ENCODE results near the gene LHX3. TPM values are rescaled to one million over a fixed set of nuclear protein-coding genes. Genes with fewer than 3 reads are reported as not detected.

LHX3 gene
- total and polyA plus RNA-seq, 10 of the 15 experiments (the other 5 are each of a cell fraction or from before 2014, with no cell fraction given) = not detected

GRCh38 chr9:136241542-136241941, 36.6 kb upstream of the LHX3 start:
- Histone ChIP-seq H3K4me2 (ENCODE audit: control insufficient read depth, insufficient read depth) (0 out of 2 replicates have a peak overlapping the region, but pooled peaks have one; percentile 33), H3K27me3 (replicated peaks in 1 of 2; ENCODE audit: control insufficient read depth in 2 of 2, insufficient read depth in 2 of 2, low read length in 1 of 2) (no peaks in the 10 kb centered on the region), H2AFZ (ENCODE audit: control insufficient read depth, low read depth, low read length) (no peak overlapping the region), H3K9me3 (replicated peaks; ENCODE audit: control insufficient read depth, insufficient read depth, low read length) (no peaks in the 10 kb centered on the region), H3K36me3 (ENCODE audit: control insufficient read depth in 2 of 2, insufficient read depth in 2 of 2, low read length in 1 of 2) (peaks cover under 1 to 2% of the 10 kb centered on the region in 2 experiments; a peak in 3 of 4 replicates), H3K4me3 (no peak overlapping the region), H4K20me1 (ENCODE audit: control insufficient read depth, insufficient read depth) (peaks cover 4% of the 10 kb centered on the region; the same call in 1 of the 2 replicates), H3K4me1 (ENCODE audit: control insufficient read depth, insufficient read depth, low read length) (peaks cover 52% of the 10 kb centered on the region), H3K9ac (ENCODE audit: control insufficient read depth, insufficient read depth, low read length) (no peak overlapping the region), H3K79me2 (ENCODE audit: control insufficient read depth, insufficient read depth, low read length) (peaks cover 69% of the 10 kb centered on the region), H3K27ac (ENCODE audit: control insufficient read depth, insufficient read depth) (no peak overlapping the region)
- TF ChIP-seq MTA3 (IDR thresholded peaks at IDR 0.05; ENCODE audit: borderline replicate concordance, low read length) = no peak
- TF ChIP-seq FOXM1 (IDR thresholded peaks at IDR 0.05; ENCODE audit: low read depth, low read length) = no peak
- TF ChIP-seq GATAD2B (conservative IDR thresholded peaks at IDR 0.05; ENCODE audit: low read depth) = no peak
- no peak for TF ChIP-seq STAT3 (IDR thresholded peaks at IDR 0.05; ENCODE audit: low read depth, low read length)
- TF ChIP-seq CBX3 (IDR thresholded peaks at IDR 0.05; ENCODE audit: borderline replicate concordance, low read depth) = no peak
- TF ChIP-seq SREBF1 (IDR thresholded peaks at IDR 0.05; ENCODE audit: low read length) = no peak
- TF ChIP-seq YBX1 (IDR thresholded peaks at IDR 0.05) = no peak
- TF ChIP-seq SMC3 (IDR thresholded peaks at IDR 0.05; ENCODE audit: borderline replicate concordance, low read length) = no peak
- no peak for TF ChIP-seq BHLHE40 (IDR thresholded peaks at IDR 0.05; ENCODE audit: borderline replicate concordance in 1 of 2, low read depth in 2 of 2, low read length in 1 of 2)
- TF ChIP-seq BACH1 (IDR thresholded peaks at IDR 0.05; ENCODE audit: borderline replicate concordance) = no peak
- no peak for TF ChIP-seq ZNF274 (IDR thresholded peaks at IDR 0.05; ENCODE audit: insufficient read depth, insufficient read length)
- no peak for TF ChIP-seq PAX5 (IDR thresholded peaks at IDR 0.05; ENCODE audit: borderline replicate concordance, low read depth, low read length)
- TF ChIP-seq SIN3A (IDR thresholded peaks at IDR 0.05; ENCODE audit: low read depth, low read length) = no peak
- TF ChIP-seq SPI1 (IDR thresholded peaks at IDR 0.05; ENCODE audit: borderline replicate concordance, insufficient read depth, low read depth, low read length) = no peak
- no peak for TF ChIP-seq CEBPB (IDR thresholded peaks at IDR 0.05; ENCODE audit: borderline replicate concordance in 1 of 2, low read depth in 2 of 2, low read length in 2 of 2)
- TF ChIP-seq TBL1XR1 (IDR thresholded peaks at IDR 0.05; ENCODE audit: low read depth, low read length) = no peak
- TF ChIP-seq ZNF622 (IDR thresholded peaks at IDR 0.05) = no peak
- no peak for TF ChIP-seq EGR1 (IDR thresholded peaks at IDR 0.05; ENCODE audit: borderline replicate concordance in 1 of 2, low read depth in 2 of 2, low read length in 2 of 2)
- no peak for TF ChIP-seq ASH2L (IDR thresholded peaks at IDR 0.05; ENCODE audit: borderline replicate concordance, low read depth)
- TF ChIP-seq RCOR1 (conservative IDR thresholded peaks at IDR 0.05; ENCODE audit: low read depth, low read length) = no peak
- SMC1A ChIA-PET (ENCODE audit: uncharacterized antibody, unreplicated experiment) = no interaction called here
- no TSS peak for BruUV-seq (replicated peaks)
- CTCF ChIA-PET = interaction anchor here (3.2 kb wide), 1 partner anchor 15 kb away, joined by 30 read pairs; no protein-coding TSS in a partner anchor
- FAIRE-seq = no peak
- RAD21 ChIA-PET (ENCODE audit: unreplicated experiment) = no interaction called here
- POLR2A ChIA-PET = interaction anchor here (0.6 kb wide), 1 partner anchor 9 kb away, joined by 6 read pairs; no protein-coding TSS in a partner anchor
- no peak for DNase-seq (ENCODE audit: low read depth, low spot score)
- whole genome bisulfite sequencing (ENCODE audit: insufficient coverage, insufficient replicate concordance, low lambda C conversion rate, missing lambda C conversion rate) = 82% methylated on average over 13 of the region's 13 CpGs
- no peak for ATAC-seq
- intact Hi-C loops (cut with micrococcal nuclease; ENCODE audit: unreplicated experiment) = no loop called here
- in situ Hi-C loops (cut with MboI) = no loop called here

Measured in GM12878 (cell line).